Stimulated activated CD4-positive, alpha-beta T cell treated with anti-CD3 and anti-CD28 coated beads, Interleukin-15, amount 100 ng/mL, for 1 hour (primary cell): ENCODE data around the gene OST4.

ENCODE experiments used
- DNase-seq, 2 donors: peaks; one replicate each; pipeline ENCODE4 v3.0.0-alpha.2; 2020; ENCODE audit warnings: low read depth in 1 of 2, low spot score in 1 of 2

The OST4 gene

GRCh38 chr2:27054721-27055120 is 16.7 kb downstream of the OST4 start:
- no peak for DNase-seq

DNA sequence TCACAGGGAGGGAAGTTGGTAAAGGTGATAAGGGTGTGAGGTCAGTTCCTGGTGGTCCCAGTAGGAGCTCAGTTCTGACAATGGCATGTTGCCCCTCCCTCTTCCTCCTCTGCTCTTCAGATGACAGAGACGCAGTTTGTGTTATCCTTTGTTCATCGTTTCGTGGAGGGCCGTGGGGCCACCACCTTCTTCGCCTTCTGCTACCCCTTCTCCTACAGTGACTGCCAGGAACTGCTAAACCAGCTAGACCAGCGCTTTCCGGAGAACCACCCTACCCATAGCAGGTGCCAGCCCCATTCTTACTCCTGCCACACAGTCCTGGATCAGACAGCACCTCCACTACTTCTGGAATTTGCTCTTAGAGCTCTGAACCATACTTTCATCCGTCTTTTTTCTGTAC is 17.7 kb downstream of the OST4 start:
- DNase-seq = no peak

DNA sequence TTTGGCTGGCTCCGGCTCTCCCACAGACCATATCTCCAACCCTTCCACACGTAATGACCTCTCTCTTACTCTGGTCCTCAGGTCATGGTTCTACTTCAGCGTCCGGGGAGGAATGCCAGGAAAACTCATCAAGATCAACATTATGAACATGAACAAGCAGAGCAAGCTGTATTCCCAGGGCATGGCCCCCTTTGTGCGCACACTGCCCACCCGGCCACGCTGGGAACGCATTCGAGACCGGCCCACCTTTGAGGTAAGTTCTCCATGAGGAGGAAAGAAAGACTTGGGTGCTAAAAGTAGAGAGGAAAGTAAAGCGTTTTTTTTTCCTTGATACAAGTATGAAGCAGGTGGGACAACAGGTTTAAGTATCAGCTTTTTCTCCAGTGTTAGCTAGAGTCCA is 18.1 kb downstream of the OST4 start:
- DNase-seq = no peak

GRCh38 chr2:27051902-27052645 is 19.4 kb downstream of the OST4 start:
- peak in 1 of 2 donors; percentile 28 for DNase-seq

DNA sequence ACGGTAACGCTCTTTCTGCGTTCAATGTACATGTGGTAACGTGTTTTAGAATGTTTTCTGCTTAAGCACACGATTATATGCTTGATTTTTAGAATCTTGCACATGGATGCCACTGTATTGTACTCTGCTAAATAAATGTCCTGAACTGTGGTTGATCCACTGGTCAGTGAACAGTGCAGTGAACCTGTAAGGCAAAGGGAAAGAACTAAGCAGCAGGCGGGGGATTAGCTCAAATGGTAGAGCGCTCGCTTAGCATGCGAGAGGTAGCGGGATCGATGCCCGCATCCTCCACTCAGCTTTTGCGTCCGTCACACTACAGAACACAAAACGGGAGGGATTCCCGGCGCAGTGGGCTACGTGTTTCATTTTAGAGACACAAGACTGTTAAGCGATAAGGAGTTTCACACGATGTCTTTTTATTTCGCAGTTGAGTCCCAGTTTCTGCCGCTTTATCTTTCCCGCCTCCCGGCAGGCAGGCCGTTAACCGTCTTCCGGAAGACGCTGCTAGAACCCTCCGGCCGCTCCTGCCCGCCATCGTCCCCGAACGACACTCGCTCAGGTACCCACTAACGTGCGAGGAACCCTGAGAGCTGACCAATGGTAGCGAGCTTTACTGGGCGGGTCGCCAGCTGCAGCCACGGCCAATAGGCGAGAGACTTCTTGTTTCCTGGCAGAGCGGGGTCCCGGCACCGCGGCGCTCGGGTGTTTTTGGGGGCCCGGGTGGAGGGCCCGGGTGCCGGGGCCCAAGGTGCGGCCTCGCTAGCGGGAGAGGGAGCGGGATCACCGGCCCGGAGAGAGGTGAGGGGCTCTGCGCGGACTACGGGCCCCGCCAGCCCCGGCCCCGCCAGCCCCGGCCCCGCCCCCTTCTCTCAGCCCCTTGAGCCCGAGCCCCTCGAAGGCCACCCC is 20.2 kb downstream of the OST4 start, which contains the start of gene AGBL5:
Gene AGBL5, plus strand, starts transcription at position 673 of the 906 bp plus-strand sequence. CDS start 1,291 bp downstream, outside the sequence.
- peak; percentile 92 to 94 for DNase-seq

GRCh38 chr2:27050281-27050995 is 21.0 kb downstream of the OST4 start:
- peak; percentile 88 for DNase-seq

- DNase-seq = peak; percentile 26 to 56
These were observed 21.8 kb downstream of the OST4 start for GRCh38 chr2:27049422-27050280.

GRCh38 chr2:27042985-27043634 is 28.3 kb downstream of the OST4 start:
- no peak for DNase-seq

DNA sequence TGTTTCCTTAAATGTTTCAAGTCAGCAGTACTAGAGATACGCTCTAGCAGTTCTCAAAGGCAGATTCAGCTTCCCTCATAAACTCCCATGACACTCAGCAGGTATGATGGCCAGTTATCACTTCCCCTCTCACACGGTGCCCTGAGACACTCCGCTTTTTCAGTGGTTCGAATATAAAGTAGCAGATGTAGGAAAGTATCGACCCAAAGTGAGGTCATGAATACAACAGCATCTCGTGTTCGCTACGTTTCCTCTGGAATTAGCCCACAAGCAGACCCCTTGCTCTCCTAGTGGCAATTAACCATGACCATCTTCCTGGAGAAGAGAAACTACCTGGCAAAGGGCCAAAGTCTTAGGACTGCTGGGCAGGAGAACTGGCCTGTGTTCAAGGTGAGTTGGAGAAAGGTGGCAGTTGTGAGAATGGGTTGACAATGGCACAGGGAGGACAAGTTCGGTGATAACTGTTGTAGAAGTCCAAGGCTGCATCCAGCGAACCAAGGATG is 29.2 kb downstream of the OST4 start:
- no peak for DNase-seq

- DNase-seq = no peak
These were observed 29.7 kb downstream of the OST4 start for GRCh38 chr2:27041752-27042151.

- no peak for DNase-seq
These were observed 31.2 kb downstream of the OST4 start for GRCh38 chr2:27040282-27040681.

DNA sequence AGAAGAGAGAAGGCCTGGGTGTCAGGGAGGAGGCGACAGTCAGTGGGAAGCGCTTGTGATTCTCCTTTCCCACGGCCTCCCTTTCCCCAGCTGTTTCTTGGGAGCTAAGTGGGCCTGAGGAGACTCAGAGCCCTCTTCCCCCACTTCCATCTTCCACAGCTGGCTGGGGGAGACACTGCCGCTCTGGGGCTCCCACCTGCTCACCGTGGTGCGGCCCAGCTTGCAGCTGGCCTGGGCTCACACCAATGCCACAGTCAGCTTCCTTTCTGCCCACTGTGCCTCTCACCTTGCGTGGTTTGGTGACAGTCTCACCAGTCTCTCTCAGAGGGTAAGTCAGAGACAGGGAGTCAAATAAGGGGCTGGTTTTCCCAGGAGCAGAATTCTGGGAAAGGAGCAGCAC is 31.6 kb downstream of the OST4 start:
- DNase-seq = no peak

DNA sequence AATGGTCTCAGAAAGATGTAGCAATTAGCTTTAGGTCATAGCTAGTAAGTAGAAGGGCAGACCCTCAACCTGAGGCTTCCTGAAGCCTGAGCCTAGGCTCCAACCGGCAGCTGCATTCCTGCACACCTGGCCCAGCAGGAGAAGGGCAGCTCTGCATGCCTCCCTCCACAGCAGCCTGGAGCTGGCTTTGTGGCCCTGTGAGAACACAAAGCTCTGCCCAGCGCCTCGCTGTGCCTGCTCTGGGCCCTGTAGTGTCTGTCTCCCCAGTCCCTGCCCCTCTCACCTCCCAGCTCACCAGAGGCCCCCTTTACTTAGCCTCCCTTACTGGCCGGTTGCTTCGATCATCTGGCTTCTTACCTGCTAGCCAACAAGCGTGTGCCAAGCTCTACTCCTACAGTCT is 32.0 kb downstream of the OST4 start:
- DNase-seq = no peak

- no peak for DNase-seq
These were observed 32.7 kb downstream of the OST4 start for GRCh38 chr2:27038631-27039339.

DNA sequence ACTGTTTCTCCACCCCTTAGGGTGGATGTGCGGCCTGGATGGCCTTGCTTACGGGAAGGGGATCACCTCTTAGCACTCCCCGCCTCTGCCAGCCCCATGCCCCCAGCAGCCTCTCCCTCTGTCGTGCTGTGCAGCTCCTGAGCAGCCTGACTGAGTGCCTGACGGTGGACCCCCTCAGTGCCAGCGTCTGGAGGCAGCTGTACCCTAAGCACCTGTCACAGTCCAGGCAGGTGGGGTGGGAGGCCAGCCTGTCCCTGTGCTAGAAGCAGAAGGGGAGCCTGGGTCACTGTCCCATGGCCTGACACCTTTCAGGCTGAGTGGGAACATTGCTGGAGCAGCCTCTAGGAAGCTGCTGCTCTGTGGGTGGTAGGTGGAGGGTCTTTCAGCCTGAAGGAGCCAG is 33.4 kb downstream of the OST4 start:
- no peak for DNase-seq

GRCh38 chr2:27033253-27033852 is 38.1 kb downstream of the OST4 start:
- no peak for DNase-seq

- peak; percentile 57 to 75 for DNase-seq
These were observed 38.8 kb downstream of the OST4 start, which contains the start of gene TMEM214 for GRCh38 chr2:27032495-27033252. TMEM214 (plus strand) TSS chr2:27032965; CDS start chr2:27033016, 51 bp downstream.

DNA sequence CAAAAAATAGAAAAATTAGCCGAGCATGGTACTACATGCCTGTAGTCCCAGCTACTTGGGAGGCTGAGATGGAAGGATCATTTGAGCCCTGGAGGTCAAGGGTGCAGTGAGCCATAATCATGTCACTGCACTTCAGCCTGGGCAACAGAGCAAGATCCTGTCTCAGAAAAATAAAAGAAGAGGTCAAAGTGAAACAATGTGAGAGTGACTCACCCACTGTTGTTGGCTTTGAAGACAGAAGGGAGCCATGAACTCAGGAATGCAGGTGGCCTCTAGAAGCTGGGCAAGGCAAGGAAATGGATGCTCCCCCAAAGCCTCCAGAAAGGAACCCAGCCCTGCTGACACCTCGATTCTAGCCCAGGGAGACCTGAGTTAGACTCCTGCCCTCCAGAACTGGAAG is 42.4 kb downstream of the OST4 start:
- no peak for DNase-seq
